Measurements from ENCODE around the gene CFLAR. TPM values are rescaled to one million over a fixed set of nuclear protein-coding genes. Genes with fewer than 3 reads are reported as not detected.

CFLAR gene
- total RNA-seq, 4 donors from 2014 or later = 71.9 to 132 (median 114) TPM

GRCh38 chr2:201218780-201219179 lies 102.8 kb downstream of the CFLAR start:
- DNase-seq = no peak
- no peak for TF ChIP-seq POLR2A (IDR thresholded peaks at IDR 0.05)
- no peak for TF ChIP-seq CTCF (IDR thresholded peaks at IDR 0.05)
- Histone ChIP-seq H3K36me3 (peaks cover 0 to 46% (median 0%) of the 10 kb centered on the region in 3 donors), H3K27me3 (no peaks in the 10 kb centered on the region), H3K9me3 (no peaks in the 10 kb centered on the region), H3K27ac (peak overlapping the region in 1 of 4 donors; percentile 5), H3K4me3 (no peak overlapping the region), H3K4me1 (peaks cover 0 to 8% (median 0%) of the 10 kb centered on the region in 3 donors)
- 86% methylated on average over 4 of the region's 6 CpGs; no CpG with 5 or more reads in 1 of the 2 donors for WGBS, 2 donors
- intact Hi-C loops (cut with DNase I) = no loop called here

GRCh38 chr2:201219328-201220096 lies 103.5 kb downstream of the CFLAR start:
- DNase-seq = no peak
- no peaks in the 10 kb centered on the region for H3K27me3 ChIP-seq
- no peak overlapping the region for H3K4me3 ChIP-seq
- intact Hi-C loops (cut with DNase I) = no loop called here
- peaks cover 0 to 46% (median 0%) of the 10 kb centered on the region in 3 donors for H3K36me3 ChIP-seq
- no peak for TF ChIP-seq CTCF (IDR thresholded peaks at IDR 0.05)
- no peak for TF ChIP-seq POLR2A (IDR thresholded peaks at IDR 0.05)
- H3K27ac ChIP-seq = peak overlapping the region in 1 of 4 donors; percentile 30
- WGBS, 2 donors = 76 to 91% methylated on average over 5 of the region's 5 CpGs
- H3K4me1 ChIP-seq = peaks cover 0 to 8% (median 0%) of the 10 kb centered on the region in 3 donors
- H3K9me3 ChIP-seq = no peaks in the 10 kb centered on the region

DNA sequence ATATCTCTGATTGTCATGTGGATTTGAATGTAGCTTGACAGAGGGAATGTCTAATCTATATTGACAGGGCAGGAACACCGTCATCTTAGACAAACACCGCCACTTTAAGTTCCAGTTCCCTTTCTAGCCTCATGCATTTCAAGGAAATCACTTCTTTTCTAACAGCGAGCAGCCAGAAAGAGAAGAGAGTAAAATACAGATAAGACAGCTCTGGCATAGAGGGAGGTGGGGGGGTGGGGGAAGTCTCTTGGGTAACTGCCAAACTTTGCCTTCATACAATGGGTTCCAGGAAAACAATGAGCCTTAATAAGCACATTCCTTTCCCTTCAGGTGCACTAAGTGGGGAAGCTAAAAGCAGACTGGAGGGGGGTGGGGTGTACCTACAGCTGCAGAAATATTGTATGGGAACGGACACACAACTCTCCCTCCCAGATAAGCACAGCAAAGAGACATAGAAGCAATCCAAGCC lies 104.2 kb downstream of the CFLAR start:
- Histone ChIP-seq H3K27ac (peak overlapping the region in 1 of 4 donors; percentile 30), H3K9me3 (no peaks in the 10 kb centered on the region), H3K4me1 (peaks cover 0 to 8% (median 0%) of the 10 kb centered on the region in 3 donors), H3K4me3 (no peak overlapping the region), H3K36me3 (peaks cover 0 to 44% (median 0%) of the 10 kb centered on the region in 3 donors), H3K27me3 (peaks cover 0 to 3% (median 0%) of the 10 kb centered on the region in 4 donors)
- TF ChIP-seq CTCF (IDR thresholded peaks at IDR 0.05) = no peak
- no peak for TF ChIP-seq POLR2A (IDR thresholded peaks at IDR 0.05)
- DNase-seq = no peak
- WGBS, 2 donors = 31 to 49% methylated on average over 4 of the region's 4 CpGs
- intact Hi-C loops (cut with DNase I) = no loop called here

DNA sequence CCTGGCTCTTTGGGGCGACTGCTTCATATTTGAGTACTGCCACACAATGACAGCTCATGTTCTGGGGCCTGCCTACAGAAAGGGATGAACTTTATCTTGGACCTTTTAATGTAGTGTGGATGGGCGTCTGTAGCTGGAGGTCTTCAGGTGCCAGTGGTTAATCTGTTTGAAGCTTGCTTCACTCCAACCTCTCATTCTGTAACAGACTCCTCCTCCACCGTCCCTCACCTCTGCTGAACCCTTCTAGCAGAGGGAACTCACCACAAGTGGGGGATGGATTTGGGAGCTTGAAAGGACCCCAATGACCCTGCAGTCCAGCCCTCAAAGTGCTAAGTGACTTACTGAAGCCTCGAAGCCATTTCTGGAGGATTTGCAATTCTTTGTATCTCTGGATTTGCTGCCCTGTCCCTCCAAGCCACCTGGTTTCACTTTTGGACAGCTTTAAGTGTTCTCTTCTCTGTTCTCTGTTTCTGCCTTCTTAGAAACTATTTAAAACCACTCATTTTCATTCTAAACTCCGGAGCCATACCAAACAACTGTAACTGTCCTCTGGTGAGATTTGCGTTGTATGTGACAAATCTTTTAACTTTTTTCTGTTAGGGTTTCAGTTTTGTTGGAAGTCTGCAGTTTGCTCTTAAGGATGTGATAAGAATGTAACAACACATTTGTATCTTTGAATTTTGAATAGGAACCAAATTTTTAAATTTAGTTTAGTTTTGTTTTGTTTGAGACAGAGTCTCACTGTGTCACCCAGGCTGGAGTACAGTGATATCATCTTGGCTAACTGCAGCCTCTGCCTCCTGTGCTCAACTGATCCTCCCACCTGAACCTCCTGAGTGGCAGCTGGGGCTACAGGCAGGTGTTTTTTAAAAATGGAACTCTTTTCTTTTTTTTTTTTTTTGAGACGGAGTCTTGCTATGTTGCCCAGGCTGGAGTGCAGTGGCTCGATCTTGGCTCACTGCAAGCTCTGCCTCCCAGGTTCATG lies 107.4 kb downstream of the CFLAR start:
- WGBS, 2 donors = 68 to 69% methylated on average over 7 to 8 of the region's 8 CpGs
- Histone ChIP-seq H3K36me3 (peaks cover 0 to 13% (median 0%) of the 10 kb centered on the region in 3 donors), H3K27me3 (peaks cover 0 to 9% (median 0%) of the 10 kb centered on the region in 4 donors), H3K4me3 (no peak overlapping the region), H3K4me1 (peaks cover 0 to 27% (median 7%) of the 10 kb centered on the region in 3 donors), H3K27ac (peak overlapping the region in 1 of 4 donors; percentile 28), H3K9me3 (no peaks in the 10 kb centered on the region)
- DNase-seq = no peak
- TF ChIP-seq CTCF (IDR thresholded peaks at IDR 0.05) = no peak
- no peak for TF ChIP-seq POLR2A (IDR thresholded peaks at IDR 0.05)
- intact Hi-C loops (cut with DNase I) = no loop called here

Small RNA genes within 50 kb of the gene (small RNA-seq; reads per million reads assigned to genes)
- gene AC007283.2 = 0 reads per million in 4 donors
- gene MTND4LP13 = 0 to 0.15 (median 0) reads per million in 4 donors
- 0 reads per million in 4 donors for gene RNU6-1206P
- 0 reads per million in 4 donors for gene RNU7-45P

Other genes with a start within 250 kb of the CFLAR start
- 10 to 100 TPM; 10.2 to 31.5 (median 12.8) TPM for gene PPIL3, start 227.1 kb upstream of the CFLAR start, total RNA-seq
- gene NIF3L1, start 226.8 kb upstream of the CFLAR start, total RNA-seq = 10 to 100 TPM; 13.5 to 24.0 (median 19.2) TPM
- 10 to 100 TPM in 3 of 4 donors, 1 to 10 TPM in 1; 6.2 to 22.5 (median 12.9) TPM for gene ORC2, start 152.5 kb upstream of the CFLAR start, total RNA-seq
- 10 to 100 TPM in 2 of 4 donors, 1 to 10 TPM in 2; 9.1 to 20.7 (median 11.2) TPM for gene HYCC2, start 44.5 kb upstream of the CFLAR start, total RNA-seq
- 100 to 1,000 TPM in 1 of 4 donors, 10 to 100 TPM in 3; 63.6 to 111 (median 77.3) TPM for gene NDUFB3, start 44.2 kb upstream of the CFLAR start, total RNA-seq
- 10 to 100 TPM in 3 of 4 donors, 1 to 10 TPM in 1; 9.0 to 22.0 (median 15.0) TPM for gene CASP10, start 67.0 kb downstream of the CFLAR start, total RNA-seq
- 10 to 100 TPM; 13.8 to 28.2 (median 22.8) TPM for gene CASP8, start 144.4 kb downstream of the CFLAR start, total RNA-seq
- 1 to 10 TPM in 1 of 4 donors, under 1 TPM in 3; 0.19 to 5.1 (median 0.52) TPM for gene FLACC1, start 241.2 kb downstream of the CFLAR start, total RNA-seq

All from esophagus squamous epithelium (tissue), 5 donors.